ACC112 (cell line): ENCODE results near the gene CXADR.
"Not testable (repeated sequence)": the region's sequence is repeated elsewhere in the genome, so short reads cannot be mapped to it uniquely, and the experiment has no call there.

Experiments used
- H2AFZ ChIP-seq: fragments of 200-600 bp; sonication (generic); one replicate; pipeline ENCODE4 v1.6.0; 2017; ENCODE audit warnings: antibody characterized with exemption, low read length; ENCODE audit not compliant: unreplicated experiment
- H3K27ac ChIP-seq: fragments of 200-600 bp; sonication (generic); 2 replicates; pipeline ENCODE4 v1.5.1; 2014; ENCODE audit warnings: low read depth, mild to moderate bottlenecking, antibody characterized with exemption, low read length, moderate library complexity
- H3K27me3 ChIP-seq: fragments of 200-600 bp; sonication (generic); 2 replicates; pipeline ENCODE4 v1.6.1; 2014; ENCODE audit warnings: mild to moderate bottlenecking, antibody characterized with exemption, low read length, moderate library complexity, mixed read lengths; ENCODE audit not compliant: insufficient read depth
- H3K36me3 ChIP-seq: fragments of 200-600 bp; sonication (generic); 2 replicates; pipeline ENCODE4 v1.6.1; 2016; ENCODE audit warnings: mild to moderate bottlenecking, antibody characterized with exemption, low read length, moderate library complexity, mixed read lengths; ENCODE audit not compliant: insufficient read depth
- H3K4me1 ChIP-seq: fragments of 200-600 bp; sonication (generic); one replicate; pipeline ENCODE4 v1.6.1; 2016; ENCODE audit warnings: low read length, mixed read lengths; ENCODE audit not compliant: insufficient read depth, unreplicated experiment, control insufficient read depth
- H3K4me3 ChIP-seq: fragments of 200-600 bp; sonication (generic); 2 replicates; pipeline ENCODE4 v1.5.1; 2014; ENCODE audit warnings: mild to moderate bottlenecking, low read depth, low read length
- H3K79me2 ChIP-seq: fragments of 200-600 bp; sonication (generic); one replicate; pipeline ENCODE4 v1.6.0; 2016; ENCODE audit warnings: low read length; ENCODE audit not compliant: control insufficient read depth, unreplicated experiment, insufficient read depth

CXADR gene

GRCh38 chr21:17502985-17503384 lies 9.9 kb upstream of the CXADR start:
- H3K79me2 ChIP-seq, H3K36me3 ChIP-seq, H3K27ac ChIP-seq, H3K4me3 ChIP-seq, H3K4me1 ChIP-seq, H2AFZ ChIP-seq: not testable (repeated sequence)
- H3K27me3 ChIP-seq: peaks cover 17% of the 10 kb centered on the region

GRCh38 chr21:17506951-17507350 lies 5.9 kb upstream of the CXADR start:
- H3K27ac ChIP-seq: no peak overlapping the region
- H3K27me3 ChIP-seq: peaks cover 23% of the 10 kb centered on the region
- no peaks in the 10 kb centered on the region for H3K79me2 ChIP-seq
- H3K36me3 ChIP-seq: no peaks in the 10 kb centered on the region
- H3K4me1 ChIP-seq: peaks cover 4% of the 10 kb centered on the region
- H3K4me3 ChIP-seq: no peak overlapping the region
- no peak overlapping the region for H2AFZ ChIP-seq

- Histone ChIP-seq H3K36me3 (no peaks in the 10 kb centered on the region), H3K79me2 (no peaks in the 10 kb centered on the region), H3K27ac (no peak overlapping the region), H3K4me3 (no peak overlapping the region), H3K27me3 (peaks cover 27% of the 10 kb centered on the region), H2AFZ (no peak overlapping the region), H3K4me1 (peaks cover 4% of the 10 kb centered on the region)
Measured at GRCh38 chr21:17507591-17507990, 5.3 kb upstream of the CXADR start.

- H3K4me3 ChIP-seq: peak overlapping the region; percentile 79
- no peak overlapping the region for H3K27ac ChIP-seq
- no peaks in the 10 kb centered on the region for H3K36me3 ChIP-seq
- H3K4me1 ChIP-seq: peaks cover 4% of the 10 kb centered on the region
- H3K79me2 ChIP-seq: no peaks in the 10 kb centered on the region
- H2AFZ ChIP-seq: peak overlapping the region; percentile 82
- peaks cover 74% of the 10 kb centered on the region for H3K27me3 ChIP-seq
Measured at GRCh38 chr21:17513214-17514123, 626 bp downstream of the CXADR start.

GRCh38 chr21:17514124-17514845 lies 1.4 kb downstream of the CXADR start:
- Histone ChIP-seq H3K4me3 (no peak overlapping the region), H3K79me2 (no peaks in the 10 kb centered on the region), H3K27ac (no peak overlapping the region), H3K36me3 (no peaks in the 10 kb centered on the region), H2AFZ (no peak overlapping the region), H3K4me1 (peaks cover 4% of the 10 kb centered on the region), H3K27me3 (peaks cover 83% of the 10 kb centered on the region)

- H2AFZ ChIP-seq, H3K36me3 ChIP-seq, H3K4me3 ChIP-seq, H3K27ac ChIP-seq, H3K79me2 ChIP-seq, H3K4me1 ChIP-seq: not testable (repeated sequence)
- H3K27me3 ChIP-seq: peaks cover 72% of the 10 kb centered on the region
Measured at GRCh38 chr21:17517008-17517407, 4.2 kb downstream of the CXADR start.

GRCh38 chr21:17519208-17519738 lies 6.4 kb downstream of the CXADR start:
- Histone ChIP-seq H3K4me1 (no peaks in the 10 kb centered on the region), H3K4me3 (no peak overlapping the region), H3K79me2 (no peaks in the 10 kb centered on the region), H3K27me3 (peaks cover 59% of the 10 kb centered on the region), H3K27ac (no peak overlapping the region), H2AFZ (no peak overlapping the region), H3K36me3 (no peaks in the 10 kb centered on the region)

GRCh38 chr21:17519965-17520609 lies 7.2 kb downstream of the CXADR start:
- Histone ChIP-seq H2AFZ (no peak overlapping the region), H3K79me2 (no peaks in the 10 kb centered on the region), H3K27ac (no peak overlapping the region), H3K36me3 (no peaks in the 10 kb centered on the region), H3K4me1 (no peaks in the 10 kb centered on the region), H3K27me3 (peaks cover 56% of the 10 kb centered on the region), H3K4me3 (no peak overlapping the region)

GRCh38 chr21:17523007-17523451 lies 10.2 kb downstream of the CXADR start:
- Histone ChIP-seq H3K4me3 (no peak overlapping the region), H3K79me2 (no peaks in the 10 kb centered on the region), H2AFZ (no peak overlapping the region), H3K4me1 (no peaks in the 10 kb centered on the region), H3K27me3 (peaks cover 54% of the 10 kb centered on the region), H3K27ac (no peak overlapping the region), H3K36me3 (no peaks in the 10 kb centered on the region)

GRCh38 chr21:17523979-17524494 lies 11.2 kb downstream of the CXADR start:
- H3K4me3 ChIP-seq, H3K79me2 ChIP-seq, H3K27ac ChIP-seq, H3K36me3 ChIP-seq, H2AFZ ChIP-seq, H3K4me1 ChIP-seq: not testable (repeated sequence)
- peaks cover 46% of the 10 kb centered on the region for H3K27me3 ChIP-seq
